NCI-H446 treated with DMSO at 0.1 percent for 48 hours (cell line): ENCODE data around the gene FJX1.
A peak's percentile ranks its signal among the peaks of the same experiment; 100 is the strongest.

Source experiments
- DNase-seq: peaks from one replicate; lab custom pipeline; 2025; lab: John Stamatoyannopoulos, UW

FJX1 gene

GRCh38 chr11:35617687-35618496 is at the start of gene FJX1:
Gene FJX1 (plus strand): TSS chr11:35618460. CDS start chr11:35618637, 177 bp downstream.
- DNase-seq: peak; percentile 33

- DNase-seq: no peak
These were observed 46.6 kb upstream of the FJX1 start for GRCh38 chr11:35571696-35572095.

DNA sequence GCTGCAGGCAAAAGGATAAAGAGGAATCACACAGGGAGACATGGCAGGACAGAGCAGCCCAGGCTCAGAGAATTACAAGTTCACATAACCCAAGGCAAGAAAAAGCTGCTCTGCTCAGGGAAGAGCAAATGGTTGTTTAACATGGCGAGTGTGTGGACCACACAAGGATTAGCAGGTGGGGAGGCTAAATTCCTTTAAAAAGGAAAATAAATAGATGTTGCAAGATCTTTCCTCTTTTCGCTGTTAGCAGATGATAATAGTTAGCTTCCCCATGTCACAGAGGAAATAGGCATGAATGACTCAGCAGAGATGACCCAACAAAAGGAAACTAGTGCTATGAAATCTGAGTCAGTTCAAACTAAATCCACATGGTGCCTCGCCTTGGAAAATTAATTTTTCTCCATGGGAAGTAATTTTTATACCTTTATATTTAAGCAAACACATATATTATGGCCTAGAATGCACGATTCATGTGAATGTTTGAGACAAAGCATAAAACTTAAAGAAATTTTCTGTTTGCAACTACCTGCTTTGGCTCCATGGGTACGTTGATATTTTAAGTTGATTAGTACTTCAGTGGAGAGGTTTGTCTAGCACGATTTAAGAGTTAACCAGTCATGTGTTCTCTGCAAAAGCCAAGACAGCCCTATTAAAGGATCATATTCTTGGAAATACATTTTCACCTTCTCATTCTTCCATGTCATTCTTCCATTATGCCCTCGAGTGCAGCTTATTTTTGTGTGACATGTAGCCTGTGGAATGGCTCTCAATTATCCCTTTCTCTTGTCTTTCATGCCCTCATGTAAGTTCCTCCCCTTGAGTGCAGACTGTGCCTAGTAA is 38.5 kb upstream of the FJX1 start:
- DNase-seq: no peak

- DNase-seq: no peak
These were observed 37.9 kb upstream of the FJX1 start for GRCh38 chr11:35580397-35580781.

DNA sequence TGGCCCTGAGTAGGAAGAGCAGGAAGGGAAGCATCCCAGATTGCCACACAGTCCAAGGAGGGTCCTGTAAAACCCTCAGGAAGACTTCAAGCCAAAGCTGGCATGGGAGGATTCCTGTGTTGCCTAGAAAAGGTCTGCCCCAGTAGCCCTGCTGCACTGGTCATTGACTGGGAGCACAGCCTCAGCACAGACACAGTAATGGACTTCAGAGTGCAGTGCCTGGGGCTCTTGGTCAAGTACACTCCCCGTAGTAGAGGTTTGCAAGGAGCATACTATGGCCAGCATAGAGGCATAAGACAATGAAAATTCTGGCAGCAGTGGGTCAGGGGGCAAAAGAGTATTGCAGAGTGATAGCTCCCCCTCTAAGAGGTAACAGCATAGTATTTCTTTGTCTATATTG is 36.2 kb upstream of the FJX1 start:
- DNase-seq: no peak

DNA sequence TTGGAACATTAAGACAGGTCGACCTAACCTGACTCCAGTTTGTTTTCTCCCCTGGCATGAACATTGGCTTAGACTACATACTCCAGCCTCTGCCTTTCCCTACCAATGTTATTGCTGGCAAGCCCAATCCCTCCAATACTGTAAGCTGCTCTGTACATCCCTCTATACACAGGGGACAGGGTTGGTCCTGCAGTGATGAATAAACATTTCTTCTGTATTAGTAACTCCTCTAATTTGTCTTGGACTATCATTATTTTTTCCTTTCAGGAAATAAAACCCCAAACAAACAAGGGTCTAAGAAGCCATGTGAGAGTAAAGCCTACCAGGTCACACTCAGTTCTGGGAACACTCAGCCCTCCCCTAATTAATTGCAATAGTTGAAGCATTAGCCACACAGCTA is 35.1 kb upstream of the FJX1 start:
- no peak for DNase-seq

GRCh38 chr11:35583843-35584242 is 34.4 kb upstream of the FJX1 start:
- DNase-seq: no peak

- DNase-seq: no peak
These were observed 33.9 kb upstream of the FJX1 start for GRCh38 chr11:35584321-35584720.

GRCh38 chr11:35585416-35585815 is 32.8 kb upstream of the FJX1 start:
- no peak for DNase-seq

DNA sequence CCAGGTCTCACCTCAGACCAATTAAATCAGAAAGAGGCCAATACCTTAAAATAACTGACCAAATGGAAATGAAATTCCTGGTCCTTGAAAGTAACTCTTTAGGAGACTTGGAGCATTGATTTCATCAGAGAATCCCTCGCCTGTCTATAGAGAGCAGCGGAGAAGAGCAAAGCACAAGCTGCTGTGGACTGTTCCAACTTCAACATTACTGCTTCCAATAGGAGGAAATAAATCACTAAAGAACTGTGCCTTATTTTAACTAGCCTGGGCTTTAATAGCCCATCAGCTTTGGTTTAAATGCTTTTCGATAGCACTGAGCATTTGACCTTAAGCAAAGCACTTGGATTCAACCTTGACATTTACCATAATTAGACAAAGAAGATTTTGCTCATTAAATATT is 32.0 kb upstream of the FJX1 start:
- DNase-seq: no peak

DNA sequence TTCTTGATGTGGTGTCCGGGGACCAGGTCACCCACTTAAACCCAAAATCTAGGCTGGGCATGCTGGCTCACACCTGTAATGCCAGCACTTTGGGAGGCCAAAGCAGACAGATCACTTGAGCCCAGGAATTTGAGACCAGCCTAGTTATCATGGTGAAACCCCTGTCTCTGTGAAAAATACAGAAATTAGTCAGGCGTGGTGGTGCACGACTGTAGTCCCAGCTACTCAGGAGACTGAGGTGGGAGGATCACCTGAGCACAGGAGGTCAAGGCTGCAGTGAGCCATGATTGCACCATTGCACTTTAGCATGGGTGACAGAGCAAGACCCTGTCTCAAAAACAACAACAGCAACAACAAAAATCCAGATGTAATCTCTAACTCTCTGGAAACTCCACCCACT is 30.3 kb upstream of the FJX1 start:
- DNase-seq: no peak

DNA sequence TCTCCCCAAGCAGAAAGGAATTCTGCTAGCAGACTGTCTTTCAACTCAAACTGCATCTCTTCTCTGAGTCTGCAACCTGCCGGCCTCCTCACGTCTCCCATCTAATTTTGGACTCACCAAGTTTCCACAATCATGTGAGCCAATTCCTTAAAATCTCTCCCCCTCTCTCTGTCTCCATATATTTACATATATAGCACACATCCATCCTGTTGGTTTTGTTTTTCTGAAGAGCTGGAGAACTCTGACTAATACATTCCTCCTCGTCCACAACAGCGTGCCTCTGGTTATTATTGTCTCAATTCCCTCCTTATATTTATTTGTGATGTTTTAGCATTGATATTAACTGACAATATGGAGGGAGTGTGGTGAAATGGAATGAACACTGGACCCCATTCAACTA is 29.6 kb upstream of the FJX1 start:
- DNase-seq: no peak

GRCh38 chr11:35589281-35589680 is 29.0 kb upstream of the FJX1 start:
- DNase-seq: no peak

GRCh38 chr11:35590412-35590811 is 27.8 kb upstream of the FJX1 start:
- no peak for DNase-seq

DNA sequence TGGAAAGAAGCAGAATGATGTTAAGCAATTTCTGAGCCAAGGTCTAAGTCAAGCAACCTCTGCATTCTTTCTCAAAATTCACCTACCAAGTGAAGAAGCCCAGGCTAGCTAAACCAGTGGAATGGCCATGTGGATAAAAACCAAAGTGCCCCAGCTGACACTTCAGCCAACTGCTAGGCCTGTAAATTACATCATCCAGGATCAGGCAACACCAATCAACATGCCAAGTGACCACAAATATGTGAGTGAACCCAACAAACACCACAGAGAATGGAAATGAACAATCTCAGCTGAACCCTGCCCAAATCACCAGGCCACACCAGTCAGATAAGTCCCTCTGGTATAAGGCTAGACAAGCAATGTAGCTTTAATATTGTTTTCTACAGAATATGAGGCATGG is 25.1 kb upstream of the FJX1 start:
- DNase-seq: no peak

DNA sequence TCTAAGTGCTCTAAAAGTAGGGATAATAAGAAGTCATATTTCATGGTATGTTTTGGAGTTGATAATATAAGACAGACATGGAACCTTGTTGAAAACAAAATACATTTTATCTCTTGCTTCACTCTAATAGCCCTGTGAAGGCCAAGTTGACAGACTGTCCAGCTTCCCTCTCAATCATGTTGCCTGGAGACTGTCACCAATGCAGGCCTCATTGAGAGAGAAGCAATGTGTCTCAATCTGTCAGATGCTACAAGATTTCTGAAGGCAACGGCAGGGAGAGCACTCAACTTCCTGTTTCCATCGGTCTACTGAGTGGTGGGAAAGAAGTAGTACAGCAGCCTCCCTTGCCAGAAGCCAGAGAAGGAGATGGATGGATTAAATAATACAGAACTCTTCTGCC is 23.6 kb upstream of the FJX1 start:
- no peak for DNase-seq

DNA sequence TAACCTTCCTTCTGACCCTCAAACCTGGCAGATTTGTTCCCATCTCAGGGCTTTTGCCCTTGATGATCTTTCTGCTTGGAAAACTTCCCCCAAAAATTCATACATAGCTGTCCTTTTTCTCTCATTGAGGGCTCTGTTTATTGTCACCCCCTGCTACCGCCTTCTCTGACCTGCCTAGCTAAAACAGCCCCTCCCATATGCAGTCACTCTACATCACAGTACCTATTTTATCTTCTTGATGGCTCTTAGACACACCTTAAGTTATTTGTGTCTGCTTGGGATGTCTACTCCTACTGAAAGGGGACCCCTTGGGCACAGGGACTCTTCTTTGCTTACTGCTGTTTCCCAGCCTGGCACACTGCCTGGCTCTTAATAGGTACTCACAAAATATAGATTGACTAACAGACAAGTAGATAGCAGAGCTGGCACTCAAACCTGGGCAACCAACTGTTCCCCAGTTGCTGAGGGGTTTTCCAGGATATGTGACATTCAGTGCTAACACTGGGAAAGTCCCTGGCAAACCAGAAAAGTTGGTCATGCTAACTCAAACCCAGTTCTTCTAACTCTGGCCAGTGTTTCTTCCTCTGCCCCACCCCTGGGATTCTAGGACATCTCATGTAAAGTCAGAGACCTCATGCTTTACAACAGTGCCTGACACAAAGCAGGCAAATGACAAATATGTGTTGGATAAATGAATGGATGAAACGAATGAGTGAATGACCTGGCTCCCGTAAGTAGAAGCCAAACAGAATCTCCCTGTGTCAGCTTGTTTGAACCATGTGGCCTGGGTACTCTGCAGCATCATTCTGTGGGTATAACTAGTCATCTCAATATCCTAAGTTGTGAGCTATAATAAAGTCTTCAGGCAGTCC is 19.8 kb upstream of the FJX1 start:
- no peak for DNase-seq

DNA sequence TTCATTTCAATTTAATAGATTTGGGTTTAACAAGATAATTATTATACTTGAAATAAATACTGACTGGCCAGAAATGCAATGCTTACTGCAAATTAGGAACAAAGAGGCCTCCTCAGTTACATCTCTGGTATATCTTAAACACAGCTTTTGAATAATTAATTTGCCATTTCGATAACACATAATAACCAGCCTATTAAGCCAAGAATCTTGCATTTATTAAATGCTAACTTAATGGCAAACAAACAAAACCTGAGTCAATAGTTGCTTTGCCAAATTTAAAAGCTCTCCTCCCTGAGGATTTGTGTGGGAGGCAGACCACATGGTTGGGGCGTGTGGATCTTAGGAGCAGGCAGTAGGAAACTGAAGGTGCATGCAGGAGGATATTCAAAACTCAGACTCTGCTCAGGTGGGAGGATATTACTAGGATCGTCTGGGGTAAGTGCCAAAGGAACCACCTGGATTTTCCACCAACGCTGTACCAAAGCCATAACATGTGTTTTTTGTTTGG is 17.9 kb upstream of the FJX1 start:
- no peak for DNase-seq

DNA sequence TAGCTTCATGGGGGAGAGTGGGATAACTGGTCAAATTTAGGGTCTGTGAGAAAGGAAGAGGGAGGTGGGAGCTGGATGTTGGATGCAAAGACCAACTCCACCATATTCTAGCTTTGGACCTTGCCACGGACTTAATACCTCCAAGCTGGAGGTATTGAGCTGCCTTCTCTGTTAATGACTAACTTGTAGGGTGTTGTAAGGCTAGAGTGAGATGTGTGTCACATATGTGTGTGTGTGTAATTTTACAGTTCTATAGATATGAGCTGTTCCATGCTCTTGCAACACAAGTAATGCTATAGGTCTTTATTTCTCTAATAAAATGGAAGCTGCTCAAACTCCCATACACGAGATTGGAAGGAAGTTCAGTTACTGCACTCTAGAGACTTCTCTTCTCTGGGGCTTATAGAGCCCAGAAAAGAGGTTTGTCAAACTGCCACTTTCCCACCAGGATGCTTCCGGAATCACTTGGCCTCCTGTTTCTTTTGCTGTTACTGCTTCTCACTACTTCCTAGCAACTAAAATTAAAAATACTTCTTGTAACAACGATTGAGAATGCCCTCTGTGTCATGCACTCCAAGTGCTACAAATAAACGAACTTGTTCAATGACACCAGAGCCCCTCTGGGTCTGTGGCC is 16.0 kb upstream of the FJX1 start:
- no peak for DNase-seq

- no peak for DNase-seq
These were observed 15.3 kb upstream of the FJX1 start for GRCh38 chr11:35602979-35603378.

GRCh38 chr11:35605706-35606105 is 12.6 kb upstream of the FJX1 start:
- no peak for DNase-seq

- DNase-seq: no peak
These were observed 12.1 kb upstream of the FJX1 start for GRCh38 chr11:35606206-35606605.
